Thyroid gland (tissue), 4 donors: ENCODE results near the gene PLEKHA1.

ENCODE experiments used
- POLR2A ChIP-seq, 2 donors: fragments of 450-650 bp; IDR thresholded peaks; one replicate each; pipeline ENCODE4 v1.6.1; 2017; ENCODE audit warnings: antibody characterized with exemption in 2 of 2, mild to moderate bottlenecking in 2 of 2, moderate library complexity in 1 of 2
- TF ChIP-seq, protein P1 (sequence below), 6 experiments: fragments of 200-600 bp in 3 of 6; fragments of 450-650 bp in 3 of 6; sonication (generic) in 3 of 6; IDR thresholded peaks; one replicate each; pipeline ENCODE4 v1.5.1; 2016 to 2019; ENCODE audit warnings: antibody characterized with exemption in 6 of 6, mild to moderate bottlenecking in 2 of 6, inconsistent platforms in 1 of 6, moderate library complexity in 1 of 6

DNA sequence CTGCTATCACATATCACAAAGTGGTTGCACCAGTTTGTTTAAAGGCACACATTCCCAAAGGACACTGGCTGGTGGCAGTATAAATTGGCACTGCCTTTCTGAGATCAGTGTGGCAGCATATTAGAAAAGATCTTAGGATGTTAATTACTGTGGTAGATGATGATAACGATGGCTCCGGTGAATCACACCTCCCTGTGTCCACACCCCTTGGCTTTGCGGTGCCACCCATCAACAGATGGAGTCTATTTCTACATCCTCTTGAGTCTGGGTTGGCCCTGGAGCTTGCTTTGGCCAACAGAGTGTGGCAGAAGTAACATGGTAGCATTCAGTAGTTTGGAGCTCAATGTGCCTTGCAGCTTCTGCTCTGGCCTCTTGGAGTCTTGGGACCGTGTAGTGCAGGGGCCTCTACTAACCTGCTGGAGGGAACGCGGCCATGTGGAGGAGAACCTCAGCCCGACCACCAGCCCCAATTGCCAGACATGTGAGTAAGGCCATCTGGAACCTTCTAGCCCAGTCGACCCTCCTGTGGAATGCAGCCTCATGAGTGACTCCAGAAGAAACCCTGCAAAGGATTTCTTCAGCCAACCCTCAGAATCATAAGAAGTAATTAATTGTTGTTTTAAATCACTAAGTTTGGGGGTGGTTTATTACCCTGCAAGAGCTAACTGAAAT is 27.2 kb upstream of the PLEKHA1 start:
- TF ChIP-seq, protein P1, sequence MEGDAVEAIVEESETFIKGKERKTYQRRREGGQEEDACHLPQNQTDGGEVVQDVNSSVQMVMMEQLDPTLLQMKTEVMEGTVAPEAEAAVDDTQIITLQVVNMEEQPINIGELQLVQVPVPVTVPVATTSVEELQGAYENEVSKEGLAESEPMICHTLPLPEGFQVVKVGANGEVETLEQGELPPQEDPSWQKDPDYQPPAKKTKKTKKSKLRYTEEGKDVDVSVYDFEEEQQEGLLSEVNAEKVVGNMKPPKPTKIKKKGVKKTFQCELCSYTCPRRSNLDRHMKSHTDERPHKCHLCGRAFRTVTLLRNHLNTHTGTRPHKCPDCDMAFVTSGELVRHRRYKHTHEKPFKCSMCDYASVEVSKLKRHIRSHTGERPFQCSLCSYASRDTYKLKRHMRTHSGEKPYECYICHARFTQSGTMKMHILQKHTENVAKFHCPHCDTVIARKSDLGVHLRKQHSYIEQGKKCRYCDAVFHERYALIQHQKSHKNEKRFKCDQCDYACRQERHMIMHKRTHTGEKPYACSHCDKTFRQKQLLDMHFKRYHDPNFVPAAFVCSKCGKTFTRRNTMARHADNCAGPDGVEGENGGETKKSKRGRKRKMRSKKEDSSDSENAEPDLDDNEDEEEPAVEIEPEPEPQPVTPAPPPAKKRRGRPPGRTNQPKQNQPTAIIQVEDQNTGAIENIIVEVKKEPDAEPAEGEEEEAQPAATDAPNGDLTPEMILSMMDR (IDR thresholded peaks at IDR 0.05) = no peak
- no peak for TF ChIP-seq POLR2A (IDR thresholded peaks at IDR 0.05)
